GM12801 (cell line): ENCODE results near the gene GNL2.

Experiments
- CTCF ChIP-seq: IDR thresholded peaks from one replicate; pipeline ENCODE4 v1.5.1; 2011; ENCODE audit warnings: control low read depth; ENCODE audit not compliant: insufficient read length; ENCODE audit errors: extremely low read depth

The GNL2 gene

GRCh38 chr1:37606481-37607263 is 10.9 kb upstream of the GNL2 start:
- TF ChIP-seq CTCF, result no peak

GRCh38 chr1:37605806-37606474 is 10.2 kb upstream of the GNL2 start:
- no peak for TF ChIP-seq CTCF

GRCh38 chr1:37605061-37605650 is 9.4 kb upstream of the GNL2 start:
- no peak for TF ChIP-seq CTCF

- no peak for TF ChIP-seq CTCF
These were observed 7.3 kb upstream of the GNL2 start for GRCh38 chr1:37602750-37603694.

GRCh38 chr1:37601441-37601840 is 5.7 kb upstream of the GNL2 start:
- TF ChIP-seq CTCF, result no peak

- TF ChIP-seq CTCF, result no peak
These were observed 4.2 kb upstream of the GNL2 start for GRCh38 chr1:37599940-37600339.
